Neutrophil (primary cell): ENCODE data around the gene RANBP3L.

ENCODE experiments used
- H3K27ac ChIP-seq: fragments of 200-600 bp; sonication (generic); 2 replicates; pipeline ENCODE4 v1.5.1; 2016; ENCODE audit warnings: mild to moderate bottlenecking, moderate library complexity
- H3K27me3 ChIP-seq: fragments of 200-600 bp; sonication (generic); 2 replicates; pipeline ENCODE4 v1.6.0; 2016; ENCODE audit warnings: mild to moderate bottlenecking
- H3K36me3 ChIP-seq: fragments of 200-600 bp; sonication (generic); 2 replicates; pipeline ENCODE4 v1.5.1; 2017
- H3K4me1 ChIP-seq, 2 experiments: fragments of 200-600 bp in 1 of 2; sonication (generic) in 1 of 2; 1 replicate in 1 of 2; 2 replicates in 1 of 2; pipeline versions ENCODE4 v1.5.1 to v1.6.1; 2013 to 2016; ENCODE audit warnings: low read depth in 1 of 2, low read length in 1 of 2, mild to moderate bottlenecking in 1 of 2, moderate library complexity in 1 of 2; ENCODE audit not compliant: control insufficient read depth in 1 of 2, insufficient read depth in 1 of 2
- H3K4me3 ChIP-seq, 2 experiments: fragments of 200-600 bp in 1 of 2; sonication (generic) in 1 of 2; 1 replicate in 1 of 2; 2 replicates in 1 of 2; pipeline ENCODE4 v1.5.1; 2013 to 2016; ENCODE audit warnings: low read depth in 1 of 2, low read length in 1 of 2, mild to moderate bottlenecking in 1 of 2, moderate library complexity in 1 of 2
- H3K9me3 ChIP-seq: fragments of 200-600 bp; sonication (generic); 2 replicates; pipeline ENCODE4 v1.5.1; 2016
- TF ChIP-seq, protein P1 (sequence below): fragments of 200-600 bp; sonication (generic); IDR thresholded peaks from 2 replicates; pipeline ENCODE4 v1.5.1; 2016; ENCODE audit warnings: antibody characterized with exemption

The RANBP3L gene

GRCh38 chr5:36252722-36253365 lies 48.9 kb downstream of the RANBP3L start:
- H3K27ac ChIP-seq = no peak overlapping the region
- H3K4me1 ChIP-seq = no peaks in the 10 kb centered on the region
- H3K4me3 ChIP-seq = no peak overlapping the region
- TF ChIP-seq, protein P1, sequence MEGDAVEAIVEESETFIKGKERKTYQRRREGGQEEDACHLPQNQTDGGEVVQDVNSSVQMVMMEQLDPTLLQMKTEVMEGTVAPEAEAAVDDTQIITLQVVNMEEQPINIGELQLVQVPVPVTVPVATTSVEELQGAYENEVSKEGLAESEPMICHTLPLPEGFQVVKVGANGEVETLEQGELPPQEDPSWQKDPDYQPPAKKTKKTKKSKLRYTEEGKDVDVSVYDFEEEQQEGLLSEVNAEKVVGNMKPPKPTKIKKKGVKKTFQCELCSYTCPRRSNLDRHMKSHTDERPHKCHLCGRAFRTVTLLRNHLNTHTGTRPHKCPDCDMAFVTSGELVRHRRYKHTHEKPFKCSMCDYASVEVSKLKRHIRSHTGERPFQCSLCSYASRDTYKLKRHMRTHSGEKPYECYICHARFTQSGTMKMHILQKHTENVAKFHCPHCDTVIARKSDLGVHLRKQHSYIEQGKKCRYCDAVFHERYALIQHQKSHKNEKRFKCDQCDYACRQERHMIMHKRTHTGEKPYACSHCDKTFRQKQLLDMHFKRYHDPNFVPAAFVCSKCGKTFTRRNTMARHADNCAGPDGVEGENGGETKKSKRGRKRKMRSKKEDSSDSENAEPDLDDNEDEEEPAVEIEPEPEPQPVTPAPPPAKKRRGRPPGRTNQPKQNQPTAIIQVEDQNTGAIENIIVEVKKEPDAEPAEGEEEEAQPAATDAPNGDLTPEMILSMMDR = no peak
- H3K27me3 ChIP-seq = no peaks in the 10 kb centered on the region
- no peaks in the 10 kb centered on the region for H3K36me3 ChIP-seq
- H3K9me3 ChIP-seq = no peaks in the 10 kb centered on the region

GRCh38 chr5:36251218-36251617 lies 50.5 kb downstream of the RANBP3L start:
- TF ChIP-seq, protein P1 = no peak
- no peaks in the 10 kb centered on the region for H3K4me1 ChIP-seq
- no peaks in the 10 kb centered on the region for H3K9me3 ChIP-seq
- H3K27me3 ChIP-seq = no peaks in the 10 kb centered on the region
- no peak overlapping the region for H3K27ac ChIP-seq
- no peak overlapping the region for H3K4me3 ChIP-seq
- no peaks in the 10 kb centered on the region for H3K36me3 ChIP-seq

DNA sequence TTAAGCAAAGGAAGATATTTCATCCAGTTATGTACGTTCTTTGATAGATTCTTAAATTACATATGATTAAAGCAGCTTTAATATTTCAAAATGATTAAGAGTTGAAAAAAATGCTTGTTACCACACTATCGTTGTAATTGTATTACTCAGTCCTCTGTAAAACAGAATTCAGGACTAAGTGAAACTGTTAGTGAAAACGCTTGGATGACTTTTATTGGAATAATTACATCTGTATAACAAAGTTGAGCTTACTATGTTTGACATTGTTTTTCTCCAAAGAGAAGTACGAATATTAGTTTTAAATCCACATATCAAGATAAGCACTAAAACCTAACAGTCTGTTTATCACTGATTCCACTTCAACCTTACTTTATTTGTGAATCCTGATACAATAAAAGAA lies 51.3 kb downstream of the RANBP3L start:
- TF ChIP-seq, protein P1 = no peak
- Histone ChIP-seq H3K4me1 (no peaks in the 10 kb centered on the region), H3K27me3 (no peaks in the 10 kb centered on the region), H3K9me3 (no peaks in the 10 kb centered on the region), H3K27ac (no peak overlapping the region), H3K4me3 (no peak overlapping the region), H3K36me3 (no peaks in the 10 kb centered on the region)

- TF ChIP-seq, protein P1 = no peak
- Histone ChIP-seq H3K4me1 (peaks cover 7% of the 10 kb centered on the region in 2 experiments), H3K9me3 (no peaks in the 10 kb centered on the region), H3K36me3 (no peaks in the 10 kb centered on the region), H3K27me3 (no peaks in the 10 kb centered on the region), H3K27ac (no peak overlapping the region), H3K4me3 (no peak overlapping the region)
These were observed 55.5 kb downstream of the RANBP3L start for GRCh38 chr5:36246036-36246800.

- Histone ChIP-seq H3K27ac (no peak overlapping the region), H3K36me3 (no peaks in the 10 kb centered on the region), H3K27me3 (no peaks in the 10 kb centered on the region), H3K4me3 (no peak overlapping the region), H3K9me3 (no peaks in the 10 kb centered on the region), H3K4me1 (peaks cover 16 to 19% of the 10 kb centered on the region in 2 experiments)
- TF ChIP-seq, protein P1 = no peak
These were observed 57.6 kb downstream of the RANBP3L start for GRCh38 chr5:36244076-36244475.
